ENCODE data around the gene PXDC1. TPM values are rescaled to one million over a fixed set of nuclear protein-coding genes. Genes with fewer than 3 reads are reported as not detected.
"Not testable (repeated sequence)": the region's sequence is repeated elsewhere in the genome, so short reads cannot be mapped to it uniquely, and the experiment has no call there.

The PXDC1 gene
- total RNA-seq, 3 donors from 2014 or later = 3.1 to 27.9 (median 9.2) TPM

DNA sequence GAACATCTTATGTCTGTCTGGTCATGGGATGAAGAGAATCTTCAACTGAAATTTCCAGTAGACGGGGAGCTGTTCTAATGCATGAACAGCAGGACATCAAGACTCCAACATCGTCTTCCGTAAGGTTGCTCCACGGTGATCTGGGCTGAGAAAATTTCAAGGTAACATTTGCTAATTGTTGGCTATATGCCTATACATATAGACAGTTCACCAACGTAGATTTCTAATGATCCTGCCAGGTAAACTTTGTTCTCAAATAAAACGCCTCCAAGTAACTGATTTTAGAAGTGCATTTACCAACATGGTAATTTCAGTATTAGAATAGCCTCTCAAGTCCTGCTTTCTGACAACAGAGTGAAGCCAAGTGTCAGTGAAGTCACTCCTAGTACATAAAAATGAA, 11.3 kb upstream of the PXDC1 start:
- no peak for ATAC-seq
- intact Hi-C loops (cut with DNase I, micrococcal nuclease) = no loop called here
- Histone ChIP-seq H3K36me3 (ENCODE audit: low read depth) (no peaks in the 10 kb centered on the region), H3K4me3 (no peak overlapping the region), H3K4me1 (ENCODE audit: low read depth) (no peaks in the 10 kb centered on the region), H3K9me3 (no peaks in the 10 kb centered on the region)
- TF ChIP-seq CTCF (IDR thresholded peaks at IDR 0.05) = no peak
- no peak for DNase-seq

GRCh38 chr6:3762359-3762758, 10.8 kb upstream of the PXDC1 start:
- no peak for ATAC-seq
- H3K9me3 ChIP-seq = no peaks in the 10 kb centered on the region
- no peaks in the 10 kb centered on the region for H3K4me1 ChIP-seq (ENCODE audit: low read depth)
- DNase-seq = no peak
- TF ChIP-seq CTCF (IDR thresholded peaks at IDR 0.05) = no peak
- H3K4me3 ChIP-seq = no peak overlapping the region
- no peaks in the 10 kb centered on the region for H3K36me3 ChIP-seq (ENCODE audit: low read depth)
- intact Hi-C loops (cut with DNase I, micrococcal nuclease) = no loop called here

DNA sequence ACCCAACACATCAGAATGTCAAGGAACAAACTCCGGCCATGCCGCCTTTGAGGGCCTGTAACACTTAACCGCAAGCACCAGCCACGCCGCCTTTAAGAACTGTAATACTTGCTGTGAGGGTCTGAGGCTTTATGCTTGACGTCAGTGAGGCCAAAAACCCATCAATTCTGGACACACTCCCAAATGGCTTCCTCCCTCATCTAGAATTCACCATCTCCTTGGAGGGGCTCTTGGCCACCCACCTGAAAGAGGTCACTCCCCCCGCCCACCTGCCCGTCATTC, 10.4 kb upstream of the PXDC1 start:
- Histone ChIP-seq H3K4me3 (no peak overlapping the region), H3K36me3 (ENCODE audit: low read depth) (no peaks in the 10 kb centered on the region), H3K9me3 (no peaks in the 10 kb centered on the region), H3K4me1 (ENCODE audit: low read depth) (no peaks in the 10 kb centered on the region)
- DNase-seq (no peak), ATAC-seq (no peak)
- intact Hi-C loops (cut with DNase I, micrococcal nuclease) = no loop called here
- TF ChIP-seq CTCF (IDR thresholded peaks at IDR 0.05) = no peak

DNA sequence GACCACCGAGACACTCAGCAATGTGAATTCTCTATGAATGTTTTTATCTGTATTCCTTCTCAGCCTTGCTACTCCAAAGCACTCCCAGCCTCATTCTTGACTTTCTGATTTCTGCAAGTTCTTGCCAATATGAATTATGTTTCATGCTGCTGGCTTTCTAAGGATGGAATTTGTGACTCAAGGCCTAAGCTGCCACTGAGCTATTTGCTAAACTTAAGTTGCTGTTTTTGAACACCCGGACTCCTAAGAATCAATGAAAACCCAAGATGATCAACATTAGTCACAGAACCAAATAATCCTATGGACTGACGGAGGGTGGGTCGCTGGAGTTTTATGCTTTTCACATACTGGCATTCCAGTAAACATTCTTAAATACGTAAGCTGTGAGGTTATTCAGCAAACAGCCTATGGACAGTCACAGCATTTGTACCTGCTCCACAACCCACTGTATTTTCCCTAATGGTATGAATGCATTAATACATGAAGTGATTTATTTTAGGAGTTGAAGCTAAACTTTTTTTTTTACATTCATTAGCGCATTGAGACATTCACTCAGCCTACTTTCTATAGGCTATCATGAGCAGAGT, 8.2 kb upstream of the PXDC1 start:
- ATAC-seq = no peak
- TF ChIP-seq CTCF (IDR thresholded peaks at IDR 0.05) = no peak
- intact Hi-C loops (cut with DNase I, micrococcal nuclease) = no loop called here
- H3K4me3 ChIP-seq = no peak overlapping the region
- H3K4me1 ChIP-seq (ENCODE audit: low read depth) = no peaks in the 10 kb centered on the region
- no peak for DNase-seq
- H3K36me3 ChIP-seq (ENCODE audit: low read depth) = no peaks in the 10 kb centered on the region
- no peaks in the 10 kb centered on the region for H3K9me3 ChIP-seq

- Histone ChIP-seq H3K9me3 (no peaks in the 10 kb centered on the region), H3K36me3 (ENCODE audit: low read depth) (no peaks in the 10 kb centered on the region), H3K4me3 (no peak overlapping the region), H3K4me1 (ENCODE audit: low read depth) (no peaks in the 10 kb centered on the region)
- intact Hi-C loops (cut with DNase I, micrococcal nuclease) = no loop called here
- no peak for TF ChIP-seq CTCF (IDR thresholded peaks at IDR 0.05)
- no peak for ATAC-seq
- DNase-seq = no peak
Measured at GRCh38 chr6:3758842-3759144, 7.3 kb upstream of the PXDC1 start.

DNA sequence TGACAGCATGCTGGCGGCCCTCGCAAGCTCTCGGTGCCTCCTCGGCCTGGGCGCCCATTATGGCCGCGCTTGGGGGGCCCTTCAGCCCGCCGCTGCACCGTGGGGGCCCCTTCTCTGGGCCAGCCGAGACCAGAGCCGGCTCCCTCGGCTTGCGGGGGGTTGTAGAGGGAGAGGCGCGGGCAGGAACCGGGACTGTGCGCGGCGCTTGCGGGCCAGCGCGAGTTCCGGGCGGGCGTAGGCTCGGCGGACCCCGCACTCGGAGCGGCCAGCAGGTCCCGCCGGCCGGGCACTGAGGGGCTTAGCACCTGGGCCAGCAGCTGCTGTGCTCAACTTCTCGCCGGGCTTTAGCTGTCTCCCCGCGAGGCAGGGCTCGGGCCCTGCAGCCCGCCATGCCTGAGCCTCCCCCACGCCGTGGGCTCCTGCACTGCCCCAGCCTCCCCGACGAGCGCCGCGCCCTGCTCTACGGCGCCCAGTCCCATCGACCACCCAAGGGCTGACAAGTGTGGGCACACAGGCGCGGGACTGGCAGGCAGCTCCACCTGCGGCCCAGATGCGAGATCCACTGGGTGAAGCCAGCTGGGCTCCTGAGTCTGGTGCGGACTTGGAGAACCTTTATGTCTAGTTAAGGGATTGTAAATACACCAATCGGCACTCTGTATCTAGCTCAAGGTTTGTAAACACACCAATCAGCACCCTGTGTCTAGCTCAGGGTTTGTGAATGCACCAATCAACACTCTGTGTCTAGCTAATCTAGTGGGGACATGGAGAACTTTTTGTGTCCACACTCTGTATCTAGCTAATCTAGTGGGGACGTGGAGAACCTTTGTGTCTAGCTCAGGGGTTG, 6.7 kb upstream of the PXDC1 start:
- intact Hi-C loops (cut with DNase I, micrococcal nuclease) = not testable (repeated sequence)

More for the DNA sequence above, 6.7 kb upstream of the PXDC1 start:
- not testable (repeated sequence) for H3K4me1 ChIP-seq (ENCODE audit: low read depth); H3K9me3 ChIP-seq; DNase-seq; H3K4me3 ChIP-seq; ATAC-seq; H3K36me3 ChIP-seq (ENCODE audit: low read depth)

All from mucosa of descending colon (tissue), 3 donors.